GM18951 (cell line): Measurements from ENCODE around the gene STXBP5.

Source experiments
- POLR2A ChIP-seq: IDR thresholded peaks from 4 replicates; pipeline ENCODE4 v1.6.1; 2011; ENCODE audit warnings: mild to moderate bottlenecking; ENCODE audit not compliant: insufficient read length, insufficient read depth; ENCODE audit errors: extremely low read depth
- in situ Hi-C: fragments of 300-500 bp; cut with MboI; formaldehyde crosslinking; loops from one replicate; pipeline ENCODE4 v1.12.0; 2022; ENCODE audit warnings: low sequenced_read_pairs, mixed read lengths, inconsistent platforms; ENCODE audit not compliant: unreplicated experiment

STXBP5 gene

GRCh38 chr6:147255948-147256674 is 51.9 kb downstream of the STXBP5 start:
- no peak for TF ChIP-seq POLR2A
- in situ Hi-C loops = no loop called here

DNA sequence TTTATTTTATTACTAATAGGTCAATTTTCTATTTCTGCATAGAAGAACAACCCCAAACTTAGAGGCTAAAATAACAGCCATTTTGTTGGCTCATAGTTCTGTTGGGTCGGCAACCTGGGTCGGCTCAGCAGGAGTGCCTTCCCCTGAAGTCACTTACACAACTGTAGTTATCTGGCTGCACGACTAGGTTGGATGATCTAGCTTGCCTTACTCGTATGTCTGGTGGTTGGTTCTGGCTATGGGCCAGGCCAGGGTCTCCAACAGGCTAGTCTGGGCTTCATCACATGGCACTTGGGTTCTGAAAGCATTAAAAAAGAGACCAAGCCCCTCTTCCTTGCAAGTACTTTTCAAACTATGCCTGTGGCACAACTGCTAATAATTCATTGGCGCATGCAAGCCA is 53.5 kb downstream of the STXBP5 start:
- in situ Hi-C loops = no loop called here
- TF ChIP-seq POLR2A = no peak

GRCh38 chr6:147260091-147260490 is 55.9 kb downstream of the STXBP5 start:
- in situ Hi-C loops = no loop called here
- TF ChIP-seq POLR2A = no peak

- no peak for TF ChIP-seq POLR2A
- in situ Hi-C loops = no loop called here
These were observed 58.7 kb downstream of the STXBP5 start for GRCh38 chr6:147262946-147263345.

DNA sequence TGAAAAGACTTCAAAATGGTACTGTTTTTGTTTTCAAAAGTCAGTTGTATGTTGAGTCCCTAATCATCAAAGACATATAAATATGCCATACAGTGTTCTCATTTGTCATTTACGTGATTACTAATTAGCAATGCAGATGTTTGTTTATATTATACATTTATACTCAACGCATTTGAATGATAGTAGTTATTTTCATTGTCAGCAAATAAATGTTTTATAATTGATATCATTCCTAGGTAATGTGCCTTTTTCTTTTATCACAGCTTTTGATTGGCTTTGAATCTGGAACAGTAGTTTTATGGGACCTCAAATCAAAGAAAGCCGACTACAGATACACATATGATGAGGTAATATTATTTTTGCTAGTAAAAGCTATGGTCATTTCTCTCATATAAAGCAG is 62.6 kb downstream of the STXBP5 start:
- in situ Hi-C loops = no loop called here
- TF ChIP-seq POLR2A = no peak

GRCh38 chr6:147267658-147268057 is 63.4 kb downstream of the STXBP5 start:
- in situ Hi-C loops = no loop called here

DNA sequence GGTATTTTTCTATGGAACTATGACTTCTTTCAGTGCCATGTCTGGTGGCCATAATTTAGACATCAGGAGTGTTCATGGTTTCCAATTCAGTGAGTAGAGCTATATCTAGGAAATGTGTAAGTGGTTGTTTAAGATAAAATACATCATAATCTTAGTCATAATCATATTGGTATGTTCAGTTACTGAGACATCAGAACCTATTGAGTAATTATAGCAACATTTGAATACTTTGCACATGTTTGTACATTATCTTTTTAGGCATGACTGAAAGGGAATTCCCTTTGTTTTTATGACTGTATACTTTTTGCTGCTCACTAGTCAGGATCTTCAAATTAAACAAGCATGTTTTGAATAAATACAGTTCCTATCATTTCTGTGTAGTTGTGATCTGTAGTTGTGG is 64.0 kb downstream of the STXBP5 start:
- TF ChIP-seq POLR2A = no peak
- in situ Hi-C loops = no loop called here

More at GRCh38 chr6:147267658-147268057, 63.4 kb downstream of the STXBP5 start:
- TF ChIP-seq POLR2A = no peak

DNA sequence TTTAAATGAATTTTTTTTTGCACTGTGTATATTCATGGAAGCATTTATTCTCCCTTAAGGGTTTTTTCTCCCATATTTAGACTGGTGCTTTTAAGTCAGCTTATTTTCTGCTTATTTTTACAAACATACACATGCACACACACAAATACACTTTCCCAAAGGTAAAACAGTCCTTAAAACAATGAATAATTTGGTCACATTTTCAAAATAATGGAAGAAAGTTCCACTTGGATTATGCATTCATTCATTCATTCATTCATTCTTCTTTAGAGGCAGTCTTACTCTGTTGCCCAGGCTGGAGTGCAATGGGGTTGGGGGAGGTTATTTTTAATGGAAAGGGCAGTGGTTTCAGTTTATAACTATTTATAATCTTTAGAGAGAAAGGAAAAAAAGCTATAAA is 69.8 kb downstream of the STXBP5 start:
- in situ Hi-C loops = no loop called here
- TF ChIP-seq POLR2A = no peak

DNA sequence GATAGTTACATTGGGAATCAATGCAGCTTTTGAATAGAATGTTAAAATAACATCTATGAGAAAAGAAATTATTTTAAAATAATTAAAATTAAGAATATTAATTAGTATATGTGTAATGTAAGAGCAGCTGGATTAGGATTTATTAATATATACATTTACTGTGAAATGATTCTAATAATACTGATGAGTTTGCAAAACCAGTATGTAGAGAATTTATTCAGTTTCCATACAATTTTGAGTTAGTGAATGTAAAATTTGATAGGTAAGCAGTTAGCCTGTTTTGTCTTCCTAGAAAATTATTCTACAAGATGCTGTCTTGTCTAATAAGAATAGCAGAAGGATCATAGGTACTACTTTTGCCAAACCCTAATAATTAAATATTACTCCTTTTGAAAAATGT is 70.6 kb downstream of the STXBP5 start:
- TF ChIP-seq POLR2A = no peak
- in situ Hi-C loops = loop anchor here (25.0 kb wide), 1 partner anchor 412 kb away; no protein-coding TSS in a partner anchor

DNA sequence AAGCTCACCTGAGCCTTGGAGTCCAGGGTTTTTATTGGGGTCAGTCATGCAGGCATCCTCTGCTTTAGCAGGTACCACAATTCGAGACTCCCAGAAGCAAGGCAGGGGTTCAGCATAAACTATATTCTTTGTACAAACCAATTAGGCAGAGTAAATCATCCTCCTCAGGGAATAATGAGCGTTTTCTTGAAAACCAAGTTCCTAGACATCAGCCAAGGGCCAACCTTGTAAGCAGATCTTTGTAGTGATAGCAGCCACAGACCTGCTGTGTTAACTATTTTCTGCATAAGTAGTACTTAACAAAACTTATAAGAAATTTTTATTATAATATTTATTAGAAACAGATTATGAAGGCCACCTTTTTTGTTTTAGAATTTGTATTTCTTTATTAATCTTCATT is 74.7 kb downstream of the STXBP5 start:
- TF ChIP-seq POLR2A = no peak
- in situ Hi-C loops = loop anchor here (25.0 kb wide), 1 partner anchor 417 kb away; no protein-coding TSS in a partner anchor

DNA sequence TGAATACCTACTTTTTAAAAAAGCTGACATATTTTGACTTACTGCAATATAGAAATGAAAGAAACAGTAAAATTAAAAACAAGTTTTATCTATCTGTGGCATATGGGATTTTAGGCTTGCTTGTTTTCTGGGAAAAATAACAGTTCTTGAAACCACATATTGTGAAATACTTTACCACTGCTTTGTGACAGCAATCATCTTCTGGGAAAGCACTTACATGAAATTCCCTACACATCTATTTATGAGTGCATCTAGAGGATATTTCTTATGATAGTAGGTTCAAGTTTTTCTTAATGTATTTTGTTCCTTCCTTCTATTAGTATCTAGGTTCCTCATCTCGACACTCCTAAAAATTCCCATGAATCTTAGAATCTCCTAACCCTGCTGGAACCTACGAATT is 75.2 kb downstream of the STXBP5 start:
- TF ChIP-seq POLR2A = no peak
- in situ Hi-C loops = loop anchor here (25.0 kb wide), 1 partner anchor 417 kb away; no protein-coding TSS in a partner anchor

GRCh38 chr6:147281895-147282565 is 77.8 kb downstream of the STXBP5 start:
- no peak for TF ChIP-seq POLR2A
- in situ Hi-C loops = loop anchor here (25.0 kb wide), 1 partner anchor 420 kb away; no protein-coding TSS in a partner anchor

- in situ Hi-C loops = loop anchor here (25.0 kb wide), 1 partner anchor 420 kb away; no protein-coding TSS in a partner anchor
- TF ChIP-seq POLR2A = no peak
These were observed 78.3 kb downstream of the STXBP5 start for GRCh38 chr6:147282566-147282959.

- TF ChIP-seq POLR2A = no peak
- in situ Hi-C loops = loop anchor here (25.0 kb wide), 1 partner anchor 421 kb away; no protein-coding TSS in a partner anchor
These were observed 79.2 kb downstream of the STXBP5 start for GRCh38 chr6:147283460-147283859.
